Ishikawa (cell line): ENCODE results near the gene MYPOP.

ENCODE experiments used
- CEBPB ChIP-seq: IDR thresholded peaks from 2 replicates; pipeline ENCODE4 v1.6.1; 2012
- CREB1 ChIP-seq: IDR thresholded peaks from 2 replicates; pipeline ENCODE4 v1.6.1; 2012; ENCODE audit warnings: low read depth
- EGR1 ChIP-seq: IDR thresholded peaks from 2 replicates; pipeline ENCODE4 v1.6.1; 2012
- EP300 ChIP-seq: IDR thresholded peaks from 2 replicates; pipeline ENCODE4 v1.6.1; 2012; ENCODE audit warnings: borderline replicate concordance
- FOXM1 ChIP-seq: IDR thresholded peaks from 2 replicates; pipeline ENCODE4 v1.6.1; 2012; ENCODE audit warnings: low read depth, borderline replicate concordance
- MAX ChIP-seq: IDR thresholded peaks from 2 replicates; pipeline ENCODE4 v1.6.1; 2012
- NFIC ChIP-seq: IDR thresholded peaks from 2 replicates; pipeline ENCODE4 v1.6.1; 2012
- RAD21 ChIP-seq: IDR thresholded peaks from 2 replicates; pipeline ENCODE4 v1.6.1; 2012; ENCODE audit warnings: low read depth
- REST ChIP-seq: IDR thresholded peaks from 2 replicates; pipeline ENCODE4 v1.6.1; 2012; ENCODE audit warnings: low read depth, mild to moderate bottlenecking
- TAF1 ChIP-seq: IDR thresholded peaks from 2 replicates; pipeline ENCODE4 v1.6.1; 2012; ENCODE audit warnings: low read depth, mild to moderate bottlenecking
- TCF12 ChIP-seq: IDR thresholded peaks from 2 replicates; pipeline ENCODE4 v1.6.1; 2012; ENCODE audit warnings: low read depth
- TEAD4 ChIP-seq: IDR thresholded peaks from 2 replicates; pipeline ENCODE4 v1.6.1; 2012
- USF1 ChIP-seq: IDR thresholded peaks from 2 replicates; pipeline ENCODE4 v1.6.1; 2012
- YY1 ChIP-seq: IDR thresholded peaks from 2 replicates; pipeline ENCODE4 v1.6.1; 2012; ENCODE audit warnings: low read depth
- ZBTB7A ChIP-seq: IDR thresholded peaks from 2 replicates; pipeline ENCODE4 v1.6.1; 2012; ENCODE audit warnings: low read depth

Gene MYPOP

GRCh38 chr19:45935267-45935666, 32.9 kb upstream of the MYPOP start:
- TF ChIP-seq YY1 (no peak), RAD21 (no peak), NFIC (no peak), TAF1 (no peak), ZBTB7A (no peak), CREB1 (no peak), TCF12 (no peak), REST (no peak), FOXM1 (no peak), EGR1 (no peak), CEBPB (no peak), TEAD4 (no peak), EP300 (no peak), MAX (no peak), USF1 (no peak)

- TF ChIP-seq TAF1, result no peak
- no peak for TF ChIP-seq USF1
- TF ChIP-seq EP300, result no peak
- TF ChIP-seq TCF12, result no peak
- TF ChIP-seq MAX, result no peak
- no peak for TF ChIP-seq CREB1
- no peak for TF ChIP-seq FOXM1
- TF ChIP-seq EGR1, result no peak
- TF ChIP-seq YY1, result no peak
Observed at GRCh38 chr19:45934551-45935230, 32.3 kb upstream of the MYPOP start.

GRCh38 chr19:45933759-45934158, 31.3 kb upstream of the MYPOP start:
- no peak for TF ChIP-seq ZBTB7A
- no peak for TF ChIP-seq MAX
- TF ChIP-seq USF1, result no peak
- TF ChIP-seq CEBPB, result no peak
- TF ChIP-seq EP300, result no peak
- no peak for TF ChIP-seq FOXM1
- TF ChIP-seq CREB1, result no peak

GRCh38 chr19:45931055-45931454, 28.6 kb upstream of the MYPOP start:
- TF ChIP-seq EP300 (no peak), USF1 (no peak), EGR1 (no peak), NFIC (no peak), TCF12 (no peak), TEAD4 (no peak), MAX (no peak), RAD21 (no peak)

GRCh38 chr19:45929247-45929646, 26.8 kb upstream of the MYPOP start:
- no peak for TF ChIP-seq USF1
- no peak for TF ChIP-seq ZBTB7A
- TF ChIP-seq TAF1, result no peak
- TF ChIP-seq TCF12, result no peak
- TF ChIP-seq EP300, result no peak

- no peak for TF ChIP-seq NFIC
- no peak for TF ChIP-seq REST
- TF ChIP-seq TAF1, result no peak
- no peak for TF ChIP-seq EP300
- peak; percentile 94 for TF ChIP-seq USF1
- no peak for TF ChIP-seq ZBTB7A
- peak; percentile 13; the same call in 1 of the 2 replicates for TF ChIP-seq RAD21
- TF ChIP-seq CREB1, result 0 out of 2 replicates have a peak, but pooled peaks have one; percentile 46
- peak; percentile 99 for TF ChIP-seq MAX
- peak; percentile 92 for TF ChIP-seq FOXM1
- TF ChIP-seq TCF12, result 0 out of 2 replicates have a peak, but pooled peaks have one; percentile 23
Observed at GRCh38 chr19:45927565-45928261, 25.3 kb upstream of the MYPOP start.
